Peyer's patch (tissue), 4 donors: ENCODE data around the gene LAMA5. TPM values are rescaled to one million over a fixed set of nuclear protein-coding genes. Genes with fewer than 3 reads are reported as not detected.

ENCODE experiments used
- DNase-seq, 3 donors: peaks; one replicate each; pipeline ENCODE4 v3.0.0-alpha.2; 2017 to 2019
- H3K27ac ChIP-seq, 4 donors: fragments of 200-600 bp; sonication (generic); one replicate each; pipeline ENCODE4 v1.5.1; 2016 to 2019
- H3K27me3 ChIP-seq, 2 donors: fragments of 200-600 bp; sonication (generic); one replicate each; pipeline ENCODE4 v1.5.1; 2019
- H3K36me3 ChIP-seq, 3 donors: fragments of 200-600 bp; sonication (generic); one replicate each; pipeline ENCODE4 v1.5.1; 2016 to 2019
- H3K4me1 ChIP-seq, 4 donors: fragments of 200-600 bp; sonication (generic); one replicate each; pipeline ENCODE4 v1.5.1; 2016 to 2019
- H3K4me3 ChIP-seq, 4 donors: fragments of 200-600 bp; sonication (generic); 1 replicate in 3 of 4; 2 replicates in 1 of 4; pipeline ENCODE4 v1.5.1; 2016 to 2019; ENCODE audit warnings: mild to moderate bottlenecking in 1 of 4
- H3K9me3 ChIP-seq, 4 donors: fragments of 200-600 bp; sonication (generic); one replicate each; pipeline ENCODE4 v1.5.1; 2016 to 2019; ENCODE audit warnings: mild to moderate bottlenecking in 1 of 4
- POLR2A ChIP-seq, 2 donors: fragments of 450-650 bp; IDR thresholded peaks; one replicate each; pipeline ENCODE4 v1.5.1; 2017; ENCODE audit warnings: antibody characterized with exemption in 2 of 2, mild to moderate bottlenecking in 2 of 2, moderate library complexity in 2 of 2
- total RNA-seq, 4 donors: library from RNA; depleted of rRNA; stranded (reverse); fragments of >200 nt; gene quantifications; one replicate each; pipeline ENCODE4 v1.1.0, GENCODE V29; 2016
- TF ChIP-seq, protein P1 (sequence below), 6 experiments: fragments of 450-650 bp in 4 of 6; fragments of 200-600 bp in 2 of 6; sonication (generic) in 1 of 6; IDR thresholded peaks; one replicate each; pipeline ENCODE4 v1.5.1; 2017 to 2019; ENCODE audit warnings: antibody characterized with exemption in 6 of 6, mild to moderate bottlenecking in 3 of 6, moderate library complexity in 1 of 6

Gene LAMA5
- total RNA-seq, 4 donors from 2014 or later, result 31.2 to 328 (median 87.3) TPM

GRCh38 chr20:62305149-62305764 lies 61.9 kb downstream of the LAMA5 start:
- Histone ChIP-seq H3K4me3 (no peak overlapping the region), H3K9me3 (no peaks in the 10 kb centered on the region), H3K36me3 (peaks cover 0 to 54% (median 0%) of the 10 kb centered on the region in 3 donors), H3K27me3 (no peaks in the 10 kb centered on the region), H3K27ac (peak overlapping the region in 1 of 4 donors; percentile 25), H3K4me1 (peaks cover 7 to 25% (median 18%) of the 10 kb centered on the region in 4 donors)
- TF ChIP-seq, protein P1, sequence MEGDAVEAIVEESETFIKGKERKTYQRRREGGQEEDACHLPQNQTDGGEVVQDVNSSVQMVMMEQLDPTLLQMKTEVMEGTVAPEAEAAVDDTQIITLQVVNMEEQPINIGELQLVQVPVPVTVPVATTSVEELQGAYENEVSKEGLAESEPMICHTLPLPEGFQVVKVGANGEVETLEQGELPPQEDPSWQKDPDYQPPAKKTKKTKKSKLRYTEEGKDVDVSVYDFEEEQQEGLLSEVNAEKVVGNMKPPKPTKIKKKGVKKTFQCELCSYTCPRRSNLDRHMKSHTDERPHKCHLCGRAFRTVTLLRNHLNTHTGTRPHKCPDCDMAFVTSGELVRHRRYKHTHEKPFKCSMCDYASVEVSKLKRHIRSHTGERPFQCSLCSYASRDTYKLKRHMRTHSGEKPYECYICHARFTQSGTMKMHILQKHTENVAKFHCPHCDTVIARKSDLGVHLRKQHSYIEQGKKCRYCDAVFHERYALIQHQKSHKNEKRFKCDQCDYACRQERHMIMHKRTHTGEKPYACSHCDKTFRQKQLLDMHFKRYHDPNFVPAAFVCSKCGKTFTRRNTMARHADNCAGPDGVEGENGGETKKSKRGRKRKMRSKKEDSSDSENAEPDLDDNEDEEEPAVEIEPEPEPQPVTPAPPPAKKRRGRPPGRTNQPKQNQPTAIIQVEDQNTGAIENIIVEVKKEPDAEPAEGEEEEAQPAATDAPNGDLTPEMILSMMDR (IDR thresholded peaks at IDR 0.05), result no peak
- TF ChIP-seq POLR2A (IDR thresholded peaks at IDR 0.05), result no peak
- no peak for DNase-seq

DNA sequence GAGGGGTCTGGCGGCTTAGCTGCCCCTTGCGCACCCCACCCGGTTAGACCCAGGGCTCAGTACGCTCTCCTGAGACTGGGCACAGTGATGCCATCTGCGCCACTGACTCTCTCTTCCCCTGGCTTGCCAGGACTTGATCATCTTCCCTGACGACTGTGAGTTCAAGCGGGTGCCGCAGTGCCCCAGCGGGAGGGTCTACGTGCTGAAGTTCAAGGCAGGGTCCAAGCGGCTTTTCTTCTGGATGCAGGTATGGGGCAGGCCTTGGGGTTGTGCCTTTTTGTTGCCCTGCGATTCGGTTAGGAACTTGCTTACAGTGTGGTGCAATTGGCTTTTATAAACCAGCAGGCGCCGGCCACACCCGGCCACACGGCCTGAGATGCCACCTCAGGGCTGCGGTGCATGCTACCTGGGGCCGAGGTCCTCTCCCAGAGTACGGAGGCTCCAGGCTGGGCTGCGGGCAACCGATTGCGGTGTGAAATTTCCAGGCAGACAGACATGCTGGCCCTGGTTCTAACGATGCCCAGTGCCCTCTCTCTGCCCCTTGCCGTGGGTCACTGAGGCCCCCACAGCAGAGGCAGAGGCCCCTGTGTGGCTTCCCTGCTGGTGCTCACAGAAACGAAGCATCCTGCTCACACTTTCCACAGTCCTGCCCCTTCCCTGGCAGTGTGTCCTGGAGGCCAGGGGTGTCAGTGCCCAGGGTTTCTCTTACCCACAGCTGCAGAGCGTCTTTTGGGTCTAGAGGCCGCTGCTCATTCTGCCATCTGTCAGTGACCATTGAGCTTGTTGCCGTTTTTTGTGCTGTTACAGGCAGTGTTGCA lies 62.6 kb downstream of the LAMA5 start:
- peaks cover 7 to 25% (median 18%) of the 10 kb centered on the region in 4 donors for H3K4me1 ChIP-seq
- no peak for DNase-seq
- peaks cover 0 to 51% (median 0%) of the 10 kb centered on the region in 3 donors for H3K36me3 ChIP-seq
- peak overlapping the region in 2 of 4 donors; percentile 25 to 96 for H3K27ac ChIP-seq
- no peaks in the 10 kb centered on the region for H3K9me3 ChIP-seq
- no peak for TF ChIP-seq POLR2A (IDR thresholded peaks at IDR 0.05)
- TF ChIP-seq, protein P1 (IDR thresholded peaks at IDR 0.05), result no peak
- H3K4me3 ChIP-seq, result peak overlapping the region; percentile 78 to 99 (median 94)
- no peaks in the 10 kb centered on the region for H3K27me3 ChIP-seq

DNA sequence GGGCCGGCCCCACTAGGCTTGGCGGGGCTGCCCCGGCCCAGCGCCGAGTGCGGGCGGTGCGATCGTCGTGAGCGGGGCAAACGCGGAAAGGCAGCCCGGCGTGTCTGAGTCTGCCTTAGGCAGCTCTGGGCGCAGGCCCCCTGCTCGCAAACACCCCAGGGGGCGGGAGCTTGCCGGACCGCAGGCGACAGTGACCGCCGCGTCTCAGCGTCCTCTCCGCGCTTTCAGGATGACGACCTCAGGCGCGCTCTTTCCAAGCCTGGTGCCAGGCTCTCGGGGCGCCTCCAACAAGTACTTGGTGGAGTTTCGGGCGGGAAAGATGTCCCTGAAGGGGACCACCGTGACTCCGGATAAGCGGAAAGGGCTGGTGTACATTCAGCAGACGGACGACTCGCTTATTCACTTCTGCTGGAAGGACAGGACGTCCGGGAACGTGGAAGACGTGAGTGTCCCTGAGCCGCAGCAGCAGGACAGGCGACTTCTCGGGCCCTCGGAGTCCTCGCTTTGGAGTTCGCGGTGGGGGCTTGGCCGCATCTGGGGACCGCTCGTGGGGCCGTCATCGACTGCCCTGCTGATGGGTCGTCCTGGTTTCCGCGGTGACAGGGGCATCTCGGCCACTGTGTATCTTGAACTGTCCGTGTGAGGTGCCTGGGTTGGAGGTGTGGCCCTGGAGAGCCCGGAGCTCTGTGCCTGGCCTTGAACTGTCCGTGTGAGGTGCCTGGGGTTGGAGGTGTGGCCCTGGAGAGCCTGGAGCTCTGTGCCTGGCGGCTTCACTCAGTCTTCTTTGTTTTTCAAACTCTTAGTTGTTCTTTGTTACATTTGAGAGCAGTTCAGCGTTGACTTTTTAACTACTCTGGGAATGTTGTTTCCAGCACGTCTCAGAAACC lies 63.5 kb downstream of the LAMA5 start:
- no peaks in the 10 kb centered on the region for H3K27me3 ChIP-seq
- peak in 1 of 3 donors; percentile 60 for DNase-seq
- H3K36me3 ChIP-seq, result peaks cover 0 to 47% (median 0%) of the 10 kb centered on the region in 3 donors
- TF ChIP-seq, protein P1 (IDR thresholded peaks at IDR 0.05), result no peak
- no peak for TF ChIP-seq POLR2A (IDR thresholded peaks at IDR 0.05)
- peak overlapping the region; percentile 78 to 99 (median 94) for H3K4me3 ChIP-seq
- peaks cover 7 to 25% (median 18%) of the 10 kb centered on the region in 4 donors for H3K4me1 ChIP-seq
- H3K9me3 ChIP-seq, result no peaks in the 10 kb centered on the region
- peak overlapping the region; percentile 96 to 97 (median 96) for H3K27ac ChIP-seq

GRCh38 chr20:62303062-62303339 lies 64.1 kb downstream of the LAMA5 start:
- Histone ChIP-seq H3K4me3 (peak overlapping the region; percentile 78 to 99 (median 94)), H3K4me1 (peaks cover 7 to 25% (median 18%) of the 10 kb centered on the region in 4 donors), H3K9me3 (no peaks in the 10 kb centered on the region), H3K36me3 (peaks cover 0 to 45% (median 0%) of the 10 kb centered on the region in 3 donors), H3K27ac (peak overlapping the region; percentile 96 to 97 (median 96)), H3K27me3 (no peaks in the 10 kb centered on the region)
- TF ChIP-seq POLR2A (IDR thresholded peaks at IDR 0.05), result no peak
- TF ChIP-seq, protein P1 (IDR thresholded peaks at IDR 0.05), result no peak
- no peak for DNase-seq

- H3K4me1 ChIP-seq, result peaks cover 7 to 25% (median 18%) of the 10 kb centered on the region in 4 donors
- H3K27ac ChIP-seq, result peak within 1 kb of the TSS; percentile 96 to 97 (median 96)
- TF ChIP-seq POLR2A (IDR thresholded peaks at IDR 0.05), result peak in 1 of 2 donors; percentile 71
- TF ChIP-seq, protein P1 (IDR thresholded peaks at IDR 0.05), result peak; percentile 94 to 99 (median 96)
- no peaks in the 10 kb centered on the region for H3K9me3 ChIP-seq
- H3K27me3 ChIP-seq, result no peaks in the 10 kb centered on the region
- peak; percentile 92 to 97 (median 97) for DNase-seq
- H3K4me3 ChIP-seq, result peak within 1 kb of the TSS; percentile 78 to 99 (median 94)
- H3K36me3 ChIP-seq, result peaks cover 0 to 40% (median 0%) of the 10 kb centered on the region in 3 donors
Observed at GRCh38 chr20:62302341-62303061, 64.6 kb downstream of the LAMA5 start, which contains the start of gene ADRM1. Gene ADRM1, plus strand, starts transcription at chr20:62302997. Its CDS starts 572 bp downstream, at chr20:62303569.
